ENCODE data around the gene ZNF597.

Gene ZNF597

DNA sequence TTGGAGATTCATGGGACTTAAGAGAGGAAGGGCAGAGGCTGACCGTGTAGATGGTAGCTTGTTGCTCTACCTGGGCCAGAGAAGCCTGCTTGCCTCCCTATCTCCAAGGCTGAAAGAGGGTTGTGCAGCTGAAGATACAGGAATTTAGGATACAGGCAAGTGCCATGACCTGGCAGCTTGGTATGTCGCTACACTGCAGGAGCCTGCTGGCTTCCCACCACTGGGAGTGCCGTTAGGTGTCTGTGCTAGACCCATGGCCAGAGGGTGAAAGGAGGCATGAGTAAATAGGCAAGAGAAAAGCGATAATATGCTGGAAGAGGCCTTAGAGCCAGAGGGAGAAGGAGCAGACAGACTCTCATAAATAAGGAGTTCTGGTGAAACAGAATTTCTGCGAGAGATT is 10.8 kb upstream of the ZNF597 start:
- no peak for DNase-seq

DNA sequence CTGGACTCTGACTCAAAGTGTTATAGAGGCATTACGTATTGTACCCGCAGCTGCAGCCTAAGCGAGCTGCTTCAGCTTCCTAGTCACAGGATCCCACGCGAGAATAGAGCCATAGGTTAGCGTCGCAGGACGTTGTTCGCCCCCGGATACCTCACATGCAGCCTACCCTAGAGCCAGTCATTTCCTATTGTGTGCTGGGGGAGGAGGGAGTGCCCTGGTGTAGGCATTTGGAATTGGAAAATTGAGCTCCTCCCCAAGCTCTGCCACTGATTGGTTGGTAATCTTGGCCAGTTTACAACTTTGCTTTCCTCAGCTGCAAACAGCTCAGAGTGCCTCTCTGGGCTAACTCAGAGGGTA is 706 bp upstream of the ZNF597 start:
- no peak for DNase-seq

DNA sequence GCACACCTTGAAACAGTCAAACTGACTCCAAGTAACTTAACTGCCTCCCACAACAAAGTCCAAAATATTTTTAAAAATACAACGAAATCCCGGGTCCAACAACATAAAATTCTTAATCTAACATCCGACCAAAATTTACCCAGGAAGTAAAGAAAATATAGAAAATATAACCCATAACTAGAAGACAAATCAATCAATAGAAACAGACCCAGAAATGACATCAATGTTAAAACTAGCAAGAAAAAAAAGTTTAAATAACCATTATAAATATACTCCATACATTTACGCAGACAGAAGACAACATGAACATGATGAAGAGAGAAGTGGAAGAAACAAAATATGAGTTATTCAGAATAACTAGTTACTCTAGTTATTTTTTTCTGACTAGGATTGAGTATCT is 3.7 kb downstream of the ZNF597 start:
- DNase-seq, result no peak

DNA sequence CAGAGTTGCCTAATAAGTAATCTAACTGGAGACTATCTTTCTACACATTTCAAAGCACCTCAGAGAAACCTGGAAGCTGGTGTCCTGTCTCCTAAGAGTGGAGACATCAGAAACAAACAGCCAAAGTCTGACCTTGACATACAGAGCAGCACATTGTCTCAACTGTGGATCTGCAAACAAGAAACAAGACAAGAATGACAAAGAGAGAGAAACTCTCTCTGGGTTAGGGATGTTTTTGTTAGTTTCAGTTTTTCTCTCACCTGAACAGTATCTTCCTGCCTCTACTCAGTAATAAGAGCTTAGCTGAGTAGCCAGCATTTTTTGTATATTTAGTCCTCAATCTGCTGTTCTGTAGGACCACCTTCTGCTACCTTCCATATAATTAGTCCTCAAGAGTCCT is 8.9 kb downstream of the ZNF597 start:
- DNase-seq, result no peak

DNA sequence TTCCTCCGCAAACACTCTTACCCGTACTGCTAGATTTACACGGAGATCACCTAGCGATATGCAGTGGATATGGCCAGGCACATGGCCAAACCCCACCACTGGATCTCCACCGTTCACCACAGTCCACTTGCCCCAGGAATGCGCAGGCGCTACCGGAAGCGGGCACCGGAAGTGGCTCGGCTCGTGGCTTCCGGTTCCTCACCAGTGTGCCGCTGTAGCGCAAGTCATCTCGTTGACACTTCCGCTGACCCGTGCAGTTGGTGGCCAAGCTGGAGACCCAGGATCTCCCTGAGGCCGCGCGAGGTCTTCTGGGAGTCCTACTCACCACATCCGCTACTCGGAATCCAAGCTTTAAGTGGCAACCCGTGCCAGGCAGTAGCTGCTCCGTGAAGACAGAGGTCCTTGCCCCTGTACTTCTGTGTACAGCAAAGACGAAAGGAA is 11.5 kb downstream of the ZNF597 start:
- peak; percentile 84 for DNase-seq

DNA sequence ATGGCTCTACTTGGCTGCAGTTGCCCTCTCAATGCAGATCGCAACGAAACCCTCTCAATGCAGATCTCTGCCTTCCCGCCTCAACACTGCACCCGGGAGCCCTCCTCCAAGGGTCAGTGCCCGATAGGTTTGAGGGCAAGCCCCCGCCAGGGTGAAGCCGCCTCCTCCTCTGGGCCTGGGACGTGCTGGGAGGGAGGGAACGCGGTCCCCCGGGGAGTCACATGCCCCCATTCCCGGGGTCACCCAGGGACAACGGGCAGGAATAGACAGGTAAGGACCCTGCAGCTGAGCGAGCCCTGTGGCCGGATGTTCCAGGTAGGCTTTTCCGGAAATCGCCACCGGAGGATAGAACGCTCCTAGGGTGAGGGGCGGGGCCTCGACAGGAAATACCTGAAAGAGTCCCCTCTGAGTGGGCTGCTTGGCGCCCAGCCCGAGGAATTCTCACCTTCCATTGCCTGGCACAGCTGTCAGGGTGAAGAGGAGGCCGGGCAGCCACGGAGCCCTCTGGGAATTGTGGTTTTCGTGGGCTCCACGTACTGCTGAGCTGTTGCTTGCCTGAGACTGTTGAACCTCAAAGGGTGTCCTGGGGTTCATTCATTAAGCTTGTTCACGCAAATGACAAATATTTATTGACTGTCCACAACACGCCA is 29.4 kb downstream of the ZNF597 start:
- no peak for DNase-seq

DNA sequence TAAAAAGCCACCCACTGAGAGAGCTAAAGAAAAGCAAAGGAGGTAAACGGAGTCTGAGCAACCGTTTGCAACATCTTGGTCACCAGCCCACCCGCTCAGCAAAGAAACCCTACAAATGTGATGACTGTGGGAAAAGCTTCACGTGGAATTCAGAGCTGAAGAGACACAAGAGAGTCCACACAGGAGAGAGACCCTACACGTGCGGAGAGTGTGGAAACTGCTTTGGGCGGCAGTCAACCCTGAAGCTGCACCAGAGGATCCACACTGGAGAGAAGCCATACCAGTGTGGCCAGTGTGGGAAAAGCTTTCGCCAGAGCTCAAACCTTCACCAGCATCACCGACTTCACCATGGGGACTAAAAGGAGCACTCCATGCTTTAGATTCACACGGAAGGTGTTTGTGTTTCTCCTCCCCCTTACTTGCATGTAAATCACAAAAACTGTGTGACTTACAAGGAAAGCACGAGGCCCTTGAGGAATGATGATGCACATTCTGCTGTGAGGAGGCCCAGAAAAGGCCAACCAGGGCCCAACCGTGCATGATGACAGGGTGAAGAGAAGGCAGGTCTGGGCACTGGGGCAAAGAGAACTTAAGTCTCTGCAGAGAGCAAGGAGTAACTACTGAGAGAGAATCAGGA is 34.6 kb downstream of the ZNF597 start:
- DNase-seq, result no peak

DNA sequence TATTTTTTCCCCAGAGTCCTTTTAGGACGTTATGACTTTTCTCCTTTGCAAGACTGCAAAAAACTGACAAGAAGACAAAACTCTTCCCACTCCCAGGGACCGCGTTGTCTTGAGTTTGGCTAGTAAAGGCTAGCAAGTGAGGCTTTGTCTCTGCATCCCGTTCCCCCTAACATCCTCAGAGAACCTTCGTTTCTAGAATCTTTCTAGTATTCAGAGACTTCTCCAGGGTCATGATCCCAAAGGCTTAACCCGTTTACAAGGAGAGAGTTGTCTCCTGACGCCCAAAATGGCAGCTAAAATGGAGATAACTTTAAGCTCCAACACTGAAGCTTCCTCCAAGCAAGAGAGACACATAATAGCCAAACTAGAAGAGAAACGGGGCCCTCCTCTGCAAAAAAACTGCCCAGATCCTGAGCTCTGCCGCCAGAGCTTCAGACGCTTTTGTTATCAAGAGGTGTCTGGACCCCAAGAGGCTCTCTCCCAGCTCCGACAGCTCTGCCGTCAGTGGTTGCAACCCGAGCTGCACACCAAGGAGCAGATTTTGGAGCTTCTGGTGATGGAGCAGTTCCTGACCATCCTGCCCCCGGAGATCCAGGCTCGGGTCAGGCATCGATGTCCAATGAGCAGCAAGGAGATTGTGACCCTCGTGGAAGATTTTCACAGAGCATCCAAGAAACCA is 41.4 kb downstream of the ZNF597 start:
- DNase-seq, result no peak

DNA sequence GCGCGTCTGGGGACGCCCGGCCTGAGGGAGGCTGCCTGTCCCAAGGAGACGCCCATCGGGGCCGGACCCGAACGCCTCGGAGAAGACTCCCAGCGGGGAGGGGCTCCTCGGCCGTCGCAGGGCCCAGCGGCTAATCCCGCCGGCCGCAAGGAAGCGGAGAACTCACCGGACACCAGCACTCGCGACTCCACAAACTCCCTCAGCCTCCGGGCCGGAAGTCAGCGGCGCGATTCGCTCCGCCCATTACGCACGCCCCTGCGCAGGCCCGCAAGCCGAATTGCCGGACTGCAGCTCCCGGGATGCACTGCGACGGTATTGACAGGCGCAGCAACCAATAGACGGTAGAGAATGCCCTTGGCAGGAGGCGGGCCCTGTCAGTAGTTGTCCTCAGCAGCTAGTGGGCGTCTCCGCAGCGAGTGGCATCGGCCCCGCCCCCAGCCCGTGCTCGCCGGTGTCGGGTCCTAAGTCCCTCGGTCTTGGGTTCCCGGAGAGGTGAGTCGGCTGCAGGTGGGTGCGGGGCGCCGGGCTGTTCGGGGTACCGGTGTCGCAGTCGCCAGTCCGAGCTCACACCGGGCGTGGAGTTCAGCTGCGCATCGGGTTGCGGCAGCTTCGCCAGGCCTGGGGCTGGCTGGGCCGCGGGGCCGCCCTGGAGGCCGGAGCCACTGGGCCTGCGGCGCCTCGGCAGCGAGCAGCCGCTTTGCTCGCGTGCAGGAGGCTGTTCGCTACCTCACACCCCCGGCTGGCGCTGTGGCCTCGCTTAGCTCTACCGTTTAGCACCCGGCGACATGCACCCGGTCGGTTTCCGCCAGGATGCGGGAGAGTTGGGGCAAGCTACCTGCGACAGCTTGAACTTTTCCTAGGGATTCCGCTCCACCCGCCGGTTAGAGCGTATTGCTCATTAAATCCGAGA is 42.3 kb downstream of the ZNF597 start, which contains the start of the genes ZNF174 and ZSCAN32:
ZNF174 (plus strand) TSS at position 437 of the 910 bp plus-strand sequence. CDS start 790 bp downstream, outside the sequence.
ZSCAN32 (minus strand) TSS at position 226 of the 910 bp plus-strand sequence. CDS start 3,447 bp downstream, outside the sequence.
- peak; percentile 97 for DNase-seq

DNA sequence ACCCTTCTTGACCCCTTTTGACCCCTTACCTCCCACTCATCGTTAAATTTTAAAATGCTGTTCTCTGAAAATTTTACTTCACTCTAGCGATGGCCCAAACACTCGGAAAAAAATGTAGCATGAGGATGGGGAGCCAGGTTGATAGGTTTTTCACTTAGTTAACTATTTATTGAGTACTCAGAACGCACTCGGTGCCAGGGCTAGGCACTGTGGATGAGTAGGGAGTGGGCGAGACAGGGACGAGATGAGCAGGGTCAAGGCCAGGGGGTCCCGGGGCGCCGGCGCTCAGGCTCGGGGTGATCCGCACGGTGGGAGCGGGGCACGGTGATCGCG is 42.9 kb downstream of the ZNF597 start:
- no peak for DNase-seq

DNA sequence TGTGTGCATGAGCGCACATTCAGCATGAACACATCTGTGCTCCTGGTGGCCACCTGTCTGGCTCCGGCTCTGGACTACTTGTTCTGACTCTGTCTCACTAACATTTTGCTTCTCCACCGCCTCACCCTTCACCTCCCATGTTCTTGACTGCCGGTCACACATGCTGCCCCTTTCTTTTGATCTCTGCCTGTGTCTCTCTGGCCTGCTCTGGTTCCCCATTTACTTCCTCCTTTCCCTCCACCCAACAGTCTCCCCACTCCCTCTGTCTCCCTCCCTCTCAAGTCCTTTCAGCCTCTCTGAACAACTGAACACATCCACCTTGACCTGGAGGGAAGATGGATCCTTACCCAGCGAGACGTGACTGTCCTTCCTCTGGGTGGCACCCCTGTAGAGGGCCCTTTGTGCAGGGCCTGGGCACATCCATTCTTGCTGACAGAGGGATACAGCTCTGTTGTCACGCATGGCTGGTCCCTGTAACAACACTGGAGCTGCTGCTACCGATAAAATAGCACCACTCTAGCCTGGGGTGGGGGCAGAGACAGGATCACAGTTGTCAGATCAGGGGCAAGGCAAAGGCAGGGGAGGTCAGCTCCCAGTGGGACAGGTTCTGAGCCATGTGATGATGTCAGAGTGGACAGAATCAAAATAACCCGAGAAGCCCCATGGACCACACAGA is 53.5 kb downstream of the ZNF597 start:
- no peak for DNase-seq

DNA sequence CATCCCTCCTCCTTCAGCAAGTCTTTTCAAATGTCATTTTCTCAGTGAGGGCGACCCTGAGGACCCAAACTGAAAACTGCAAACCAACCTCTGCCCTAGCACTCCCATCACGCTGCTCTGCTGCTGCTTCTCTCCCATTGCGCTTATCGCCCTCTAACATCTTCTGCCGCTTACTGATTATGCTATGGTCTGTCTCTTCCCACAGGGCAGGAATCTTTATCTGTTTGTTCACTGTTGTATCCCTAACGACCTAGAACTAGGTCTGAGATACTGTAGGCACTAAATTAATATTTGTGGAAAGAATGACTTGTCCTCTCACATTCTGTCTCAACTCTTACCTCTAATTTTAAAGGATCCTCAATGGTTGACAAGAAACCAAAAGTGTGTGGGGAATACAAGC is 55.0 kb downstream of the ZNF597 start:
- no peak for DNase-seq

DNA sequence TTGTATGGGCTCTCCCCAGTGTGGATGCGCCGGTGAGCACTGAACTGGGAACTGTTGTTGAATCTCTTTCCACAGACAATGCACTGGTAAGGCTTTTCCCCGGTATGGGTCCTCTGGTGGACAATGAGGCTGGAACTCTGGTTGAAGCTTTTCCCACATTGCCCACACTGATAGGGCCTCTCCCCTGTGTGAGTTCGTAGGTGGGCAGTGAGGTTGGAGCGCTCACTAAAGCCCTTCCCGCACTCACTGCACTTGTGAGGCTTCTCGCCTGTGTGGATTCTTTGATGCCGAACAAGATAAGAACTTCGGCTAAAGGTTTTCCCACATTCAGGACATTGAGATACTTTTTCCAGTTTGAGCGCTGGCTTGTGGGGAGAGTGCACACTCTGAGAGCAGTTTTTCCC is 60.3 kb downstream of the ZNF597 start:
- DNase-seq, result no peak

Measured in activated CD8-positive, alpha-beta memory T cell treated with anti-CD3 and anti-CD28 coated beads, Interleukin-2, amount 50 U/mL, for 48 hours (primary cell).